Activated effector memory CD4-positive, alpha-beta T cell treated with Interleukin-2 at 50 U/mL for 16 hours (primary cell): ENCODE results near the gene SPEM1.
"Not testable (repeated sequence)": the region's sequence is repeated elsewhere in the genome, so short reads cannot be mapped to it uniquely, and the experiment has no call there.

Experiments
- DNase-seq: peaks from one replicate; pipeline ENCODE4 v3.0.0-alpha.2; 2020

SPEM1 gene

DNA sequence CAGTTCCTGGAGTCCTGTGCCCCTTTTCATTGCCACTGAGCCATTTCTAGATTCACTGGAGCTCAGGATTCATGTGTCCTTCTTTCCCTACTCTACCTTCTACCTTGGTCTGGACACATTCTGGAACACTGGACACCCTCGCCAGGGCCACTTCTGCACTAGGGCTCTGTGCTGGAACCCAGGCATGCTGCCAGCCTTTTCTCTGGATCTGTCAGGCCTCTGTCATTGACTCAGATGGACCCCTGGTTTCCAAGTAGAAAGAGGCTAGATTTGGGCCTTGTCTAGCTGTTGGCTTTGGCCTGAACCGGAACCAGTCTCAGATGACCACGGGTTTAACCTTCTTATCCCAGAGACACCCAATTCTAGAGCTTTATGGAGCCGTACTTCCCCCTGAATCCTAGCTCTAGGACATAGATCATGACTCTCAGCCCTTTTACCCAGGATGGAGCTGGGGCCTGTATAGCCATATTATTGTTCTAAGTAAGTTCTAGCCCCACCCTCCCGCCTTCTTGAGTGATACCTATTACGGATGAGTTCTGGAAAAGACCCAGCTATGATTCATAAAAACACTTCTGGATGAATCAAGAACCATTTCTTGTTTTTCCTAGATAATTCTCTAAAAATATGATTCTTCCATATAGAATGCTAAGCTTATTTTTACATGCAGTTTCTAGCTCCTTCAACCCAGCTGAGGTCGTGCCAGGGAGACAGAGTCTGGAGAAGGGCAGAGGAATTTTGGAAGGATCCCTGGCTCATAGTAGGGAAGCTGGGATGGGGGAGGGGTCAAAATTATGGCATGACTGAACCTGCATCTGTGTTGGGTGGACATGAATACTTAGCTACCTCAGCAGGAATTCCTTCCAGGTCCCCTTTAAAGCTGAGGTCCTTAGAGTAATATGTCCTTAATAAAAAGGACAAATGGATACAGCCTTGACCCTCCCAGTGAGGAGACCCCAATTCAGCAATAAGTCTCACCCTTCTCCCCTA lies 23.7 kb downstream of the SPEM1 start:
- no peak for DNase-seq

- DNase-seq, result no peak
Measured at GRCh38 chr17:7444682-7445618, 24.8 kb downstream of the SPEM1 start, which contains the start of gene CHRNB1. TSS of gene CHRNB1 (plus strand) at chr17:7445061. CDS start at chr17:7445128, 67 bp downstream.

DNA sequence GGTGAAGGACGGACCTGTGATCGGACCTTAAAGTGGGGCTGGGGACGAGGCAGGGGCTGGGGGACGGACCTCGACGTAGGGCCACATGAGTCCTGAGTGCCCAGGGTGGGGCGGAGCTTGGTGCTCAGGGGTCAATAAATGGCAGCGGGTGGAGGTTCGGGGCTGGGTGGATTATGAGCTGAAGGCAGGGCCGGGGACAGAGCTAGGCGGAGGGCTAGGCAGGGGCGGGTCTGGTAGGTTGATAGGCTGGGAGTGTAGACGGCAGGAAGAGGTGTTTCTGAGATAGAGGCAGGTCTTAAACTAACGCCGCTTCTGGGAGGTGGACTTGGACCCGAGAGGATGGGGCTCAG lies 25.5 kb downstream of the SPEM1 start:
- DNase-seq, result peak; percentile 19

DNA sequence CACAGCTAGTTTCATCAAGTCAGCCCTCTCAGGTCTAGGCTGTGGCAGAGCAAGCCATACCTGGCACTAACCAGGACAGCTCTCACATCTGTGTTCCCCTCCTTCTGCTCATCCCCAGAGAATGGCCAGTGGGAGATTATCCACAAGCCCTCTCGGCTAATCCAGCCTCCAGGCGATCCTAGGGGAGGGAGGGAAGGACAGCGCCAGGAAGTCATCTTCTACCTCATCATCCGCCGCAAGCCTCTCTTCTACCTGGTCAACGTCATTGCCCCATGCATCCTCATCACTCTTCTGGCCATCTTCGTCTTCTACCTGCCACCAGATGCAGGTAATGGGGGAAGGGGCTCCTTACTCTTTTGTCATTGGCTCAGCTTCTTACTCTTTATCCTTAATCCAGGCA lies 28.3 kb downstream of the SPEM1 start:
- no peak for DNase-seq

- DNase-seq, result no peak
Measured at GRCh38 chr17:7459961-7460545, 39.9 kb downstream of the SPEM1 start.

DNA sequence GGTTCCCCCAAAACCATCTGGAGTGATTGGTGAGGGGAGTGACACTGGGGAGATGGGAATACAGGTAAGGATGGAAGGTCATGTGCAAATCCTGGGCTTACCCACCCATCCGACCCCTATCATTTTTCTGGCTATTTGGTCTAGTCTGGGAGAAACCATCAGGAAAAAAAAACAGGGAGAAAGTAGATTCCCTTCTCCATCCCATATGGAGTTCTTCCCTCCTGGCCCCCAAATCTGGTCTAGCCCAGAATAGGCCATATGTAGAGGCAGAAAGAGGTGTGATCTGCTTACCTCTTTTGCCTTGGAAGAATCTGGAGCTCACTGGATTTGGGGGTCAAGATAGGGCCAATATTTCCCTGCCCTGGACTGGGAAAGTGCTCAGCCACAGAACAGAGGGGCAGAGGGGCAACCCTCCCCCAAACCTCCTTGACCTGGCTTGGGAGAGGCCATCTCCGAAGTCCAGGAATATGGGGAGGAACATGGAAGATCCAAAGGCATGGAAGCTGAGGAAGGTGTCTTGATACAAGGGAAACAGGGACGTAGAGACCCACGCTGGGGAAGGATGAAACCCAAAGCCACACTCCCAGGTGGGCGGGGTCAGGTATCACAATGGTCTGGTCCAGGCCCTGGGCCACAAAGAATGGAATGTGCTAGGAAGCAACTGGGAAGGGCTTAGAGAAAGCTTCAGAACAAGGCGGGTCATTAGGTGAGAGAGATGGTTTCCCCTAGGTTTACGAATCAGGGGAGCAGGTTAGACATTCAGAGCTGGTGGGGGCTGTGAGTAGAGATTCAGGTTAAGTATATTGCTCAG lies 40.9 kb downstream of the SPEM1 start:
- no peak for DNase-seq

DNA sequence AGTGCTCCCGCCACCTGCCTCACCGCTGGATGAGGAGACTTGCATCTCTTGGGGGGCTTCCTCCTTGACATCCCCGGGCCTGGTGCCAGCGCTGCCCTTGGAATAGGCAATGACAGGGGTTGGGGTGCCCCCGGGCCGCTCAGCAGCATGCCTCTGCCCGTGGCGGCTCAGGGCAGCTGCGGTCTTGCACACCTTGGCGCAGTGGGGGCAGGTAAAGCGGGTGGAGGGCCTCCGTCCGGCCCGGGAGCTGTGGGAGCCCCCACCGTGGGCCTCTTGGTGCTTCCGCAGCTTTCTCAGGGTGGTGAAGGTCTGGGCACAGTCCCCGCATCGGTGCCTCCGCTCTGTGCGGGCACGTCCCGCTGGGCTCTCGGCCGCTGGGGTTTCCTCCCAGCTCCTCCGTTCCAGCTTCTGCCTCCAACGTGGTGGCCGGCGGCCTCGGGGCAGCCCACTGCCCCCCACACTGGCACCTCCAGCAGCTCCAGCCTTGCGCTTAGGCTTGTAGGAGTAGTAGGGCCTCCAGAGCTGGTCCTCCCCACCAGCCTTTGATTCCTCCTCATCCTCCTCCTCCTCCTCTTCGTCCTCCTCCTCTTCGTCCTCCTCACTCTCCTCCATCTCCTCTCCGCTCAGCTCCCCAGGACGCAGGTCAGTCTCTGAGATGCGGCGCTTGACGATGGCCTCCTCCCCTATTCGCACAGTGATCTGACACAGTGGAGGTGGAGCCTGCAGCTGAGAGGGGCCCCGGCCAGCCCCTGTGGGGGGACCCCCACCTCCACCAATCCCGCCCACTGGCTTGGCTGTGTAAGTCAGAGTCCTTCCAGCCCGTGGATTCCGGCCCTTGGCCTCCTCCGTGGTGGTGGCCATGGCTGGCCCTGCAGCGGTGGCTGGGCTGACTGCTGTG lies 42.6 kb downstream of the SPEM1 start:
- no peak for DNase-seq

DNA sequence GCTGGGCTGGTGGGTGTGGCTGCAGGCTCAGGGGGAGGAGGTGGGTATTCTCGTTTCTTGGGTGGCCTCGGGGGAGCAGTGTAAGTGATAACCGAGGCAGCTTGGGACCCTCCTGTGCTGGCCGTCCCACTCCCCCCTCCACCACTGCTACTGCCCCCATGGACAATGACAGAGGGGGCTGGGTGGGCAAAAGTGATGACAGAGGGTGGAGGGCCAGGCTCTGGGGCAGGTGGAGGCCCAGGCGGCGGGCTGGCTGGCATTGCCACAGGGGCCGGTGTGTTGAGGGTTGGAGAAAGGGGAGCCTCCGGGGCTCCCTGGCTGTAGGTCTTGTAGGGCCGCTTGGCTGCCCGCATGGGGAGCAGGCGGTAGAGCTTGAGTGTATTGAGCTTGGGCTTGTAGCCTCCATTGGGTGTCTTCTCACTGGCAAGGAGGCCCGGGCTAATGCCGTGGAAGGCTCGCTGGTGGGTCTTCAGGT lies 43.3 kb downstream of the SPEM1 start:
- DNase-seq, result no peak

DNA sequence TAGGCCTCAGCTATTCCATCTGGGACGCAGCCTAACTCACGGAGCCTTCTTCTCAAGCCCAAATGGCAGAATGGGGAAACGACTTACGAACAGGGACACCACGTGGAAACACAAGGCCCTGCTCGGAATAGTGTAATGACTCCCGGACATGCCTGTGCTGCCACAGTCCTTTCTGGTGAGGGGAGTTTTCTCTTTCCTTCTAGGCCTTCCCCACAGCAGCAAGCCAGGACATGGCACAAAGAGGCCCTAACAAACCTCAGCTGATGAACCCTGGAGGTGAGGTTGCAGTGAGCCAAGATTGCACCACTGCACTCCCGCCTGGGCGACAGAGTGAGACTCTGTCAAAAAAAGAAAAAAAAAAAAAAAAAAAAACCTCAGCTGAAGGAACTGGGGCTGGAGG lies 44.0 kb downstream of the SPEM1 start:
- no peak for DNase-seq

DNA sequence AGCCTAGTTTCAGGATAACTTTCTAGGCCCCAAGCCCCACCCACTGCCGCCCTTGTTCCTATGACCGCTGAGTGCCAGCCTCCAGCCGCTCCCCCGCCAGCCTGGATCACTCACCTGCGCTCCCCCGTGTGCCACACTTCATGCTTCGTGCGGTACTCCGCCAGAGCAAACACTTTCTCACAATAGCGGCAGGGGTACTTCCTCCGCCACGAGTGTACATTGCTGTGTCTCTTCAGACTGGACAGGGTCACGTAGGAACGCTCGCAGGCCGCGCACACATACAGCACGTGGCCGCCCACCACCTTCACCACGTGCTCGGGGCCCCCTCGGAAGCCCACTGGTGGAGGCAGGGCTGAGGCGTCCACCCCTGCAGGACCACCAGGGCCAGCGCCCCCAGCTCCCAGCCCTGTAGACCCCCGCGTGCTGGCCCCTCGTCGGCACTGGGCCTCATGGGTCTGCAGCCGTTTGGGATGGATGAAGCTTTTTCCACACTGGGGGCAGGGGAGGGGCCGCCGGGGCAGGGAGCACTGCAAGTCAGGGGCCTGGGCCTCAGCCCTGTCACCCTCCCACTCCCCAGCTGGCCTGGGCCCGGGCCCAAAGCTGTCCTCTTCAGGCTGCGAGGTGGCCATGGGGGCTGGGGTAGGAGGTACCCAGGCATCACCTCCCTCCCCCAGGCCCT lies 45.6 kb downstream of the SPEM1 start:
- no peak for DNase-seq

DNA sequence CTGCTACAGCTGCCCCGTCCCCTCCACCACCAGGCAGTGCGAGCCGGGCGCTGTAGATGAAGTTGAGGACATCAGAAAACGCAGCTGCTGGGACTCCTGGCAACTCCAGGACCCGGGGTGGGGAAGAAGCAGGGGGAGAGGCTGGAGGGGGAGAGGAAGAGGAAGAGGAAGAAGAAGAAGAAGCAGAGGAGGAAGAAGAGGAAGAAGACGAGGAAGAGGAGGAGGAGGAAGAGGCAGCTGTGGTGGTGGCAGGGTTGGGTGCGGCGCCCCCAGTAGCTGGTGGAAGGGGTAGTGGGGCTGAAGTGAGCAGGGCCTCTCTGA lies 46.2 kb downstream of the SPEM1 start:
- DNase-seq, result no peak

DNA sequence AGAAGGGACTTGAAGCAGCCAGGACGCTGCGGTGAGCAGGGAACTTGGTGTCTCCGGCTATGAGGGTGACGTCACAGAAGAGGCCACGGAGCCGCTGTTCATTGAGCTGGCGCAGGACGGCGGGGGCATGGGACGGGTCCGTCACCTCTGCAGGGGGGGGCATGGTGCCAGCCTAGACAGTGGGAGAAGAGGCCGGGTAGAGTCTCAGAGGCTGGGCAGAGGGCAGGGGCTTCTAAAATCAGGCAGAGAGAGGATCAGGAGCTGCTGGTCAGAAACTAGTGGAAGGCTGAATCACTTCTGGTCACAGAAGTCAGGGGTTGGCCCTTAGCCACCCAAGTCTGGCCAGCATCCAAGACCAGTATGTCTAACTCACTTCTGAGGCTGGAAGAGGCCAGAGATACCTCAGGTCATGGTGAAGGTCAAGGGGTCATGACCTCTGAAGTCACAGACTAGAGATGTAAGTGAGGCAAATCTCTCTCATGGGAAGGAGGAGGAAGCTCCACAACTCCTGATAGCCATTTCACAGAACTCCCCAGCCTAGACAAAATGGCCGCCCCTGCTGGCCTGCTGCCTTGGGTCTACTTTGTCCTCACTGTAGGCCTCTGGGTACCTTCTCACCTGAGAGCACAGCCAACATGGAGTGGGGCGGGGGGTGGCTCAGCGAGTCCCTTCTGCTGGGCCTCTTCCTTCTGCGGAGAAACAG lies 46.7 kb downstream of the SPEM1 start:
- DNase-seq, result no peak

- no peak for DNase-seq
Measured at GRCh38 chr17:7467498-7467897, 47.4 kb downstream of the SPEM1 start.

DNA sequence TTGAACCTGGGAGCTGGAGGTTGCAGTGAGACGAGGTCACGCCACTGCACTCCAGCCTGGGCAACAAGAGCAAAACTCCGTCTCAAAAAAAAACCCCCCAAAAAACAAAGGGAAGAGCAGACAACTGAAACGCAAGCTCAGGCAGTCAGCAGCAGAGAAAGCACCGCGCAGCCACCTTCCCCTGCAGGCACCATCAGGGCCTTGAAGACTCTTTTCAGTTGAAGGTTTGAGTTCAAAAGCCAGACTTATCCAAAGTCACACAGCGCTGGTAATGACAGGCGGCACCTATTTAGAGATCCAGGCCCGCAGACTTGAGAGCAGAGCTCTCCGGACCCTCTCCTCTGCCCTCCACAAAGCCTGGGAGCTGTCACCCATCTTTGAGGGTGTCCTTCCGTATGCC lies 48.2 kb downstream of the SPEM1 start:
- DNase-seq, result no peak

DNA sequence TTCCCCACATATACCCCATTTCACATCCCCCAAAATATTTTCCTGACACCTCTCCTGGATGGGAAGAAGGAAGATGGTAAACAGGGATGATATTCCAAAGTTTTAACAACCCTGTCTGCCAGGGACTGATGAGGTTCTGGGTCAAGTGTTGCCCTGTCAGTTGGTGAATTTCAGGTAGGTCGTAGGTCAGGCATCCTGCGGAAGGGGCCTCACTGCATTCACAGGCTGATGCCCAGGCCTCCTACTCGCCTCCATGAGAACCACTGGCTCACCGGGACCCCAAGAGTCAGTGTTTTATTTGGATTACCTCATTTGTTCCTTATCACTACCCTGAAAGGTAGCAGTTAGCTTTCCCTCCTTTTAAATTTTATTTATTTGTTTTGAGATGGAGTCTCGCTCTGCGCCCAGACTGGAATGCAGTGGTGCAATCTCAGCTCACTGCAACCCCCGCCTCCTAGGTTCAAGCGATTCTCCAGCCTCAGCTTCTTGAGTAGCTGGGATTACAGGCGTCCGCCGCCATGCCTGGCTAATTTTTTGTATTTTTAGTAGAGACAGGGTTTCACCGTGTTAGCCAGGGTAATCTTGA lies 48.8 kb downstream of the SPEM1 start:
- DNase-seq, result no peak

GRCh38 chr17:7469843-7470242 lies 49.7 kb downstream of the SPEM1 start:
- DNase-seq, result not testable (repeated sequence)

DNA sequence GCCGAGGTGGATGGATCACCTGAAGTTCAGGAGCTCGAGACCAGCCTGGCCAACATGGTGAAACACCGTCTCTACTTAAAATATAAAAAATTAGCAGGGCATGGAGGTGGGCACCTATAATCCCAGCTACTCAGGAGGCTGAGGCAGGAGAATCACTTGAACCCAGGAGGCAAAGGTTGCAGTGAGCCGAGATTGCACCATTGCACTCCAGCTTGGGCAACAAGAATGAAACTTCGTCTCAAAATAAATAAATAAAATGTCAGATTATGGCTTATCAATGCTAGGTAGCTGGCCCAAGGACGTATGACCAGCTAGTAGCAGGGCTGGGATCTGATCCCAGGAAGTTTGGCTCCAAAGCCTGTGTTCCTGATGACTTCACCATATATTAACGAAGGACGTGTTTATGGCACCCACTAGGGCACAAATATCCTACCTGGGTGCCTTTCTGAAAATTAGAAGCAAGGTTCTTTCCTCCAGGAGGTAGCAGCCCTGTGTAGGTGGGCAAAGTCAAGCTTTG lies 50.4 kb downstream of the SPEM1 start:
- DNase-seq, result not testable (repeated sequence)
